GM12891 (cell line): ENCODE data around the gene DYTN.

Source experiments
- POLR2A ChIP-seq: IDR thresholded peaks from 2 replicates; pipeline ENCODE4 v1.6.1; 2011; ENCODE audit warnings: low read depth, low read length, control low read depth
- POLR2AphosphoS5 ChIP-seq: IDR thresholded peaks from 2 replicates; pipeline ENCODE4 v1.6.1; 2011; ENCODE audit warnings: low read depth, low read length, control low read depth
- POU2F2 ChIP-seq: IDR thresholded peaks from 2 replicates; pipeline ENCODE4 v1.6.1; 2011; ENCODE audit warnings: low read depth, mild to moderate bottlenecking, control low read depth, low read length, moderate library complexity
- SPI1 ChIP-seq: IDR thresholded peaks from 2 replicates; pipeline ENCODE4 v1.6.1; 2011; ENCODE audit warnings: low read depth, low read length, control low read depth
- TAF1 ChIP-seq: IDR thresholded peaks from 2 replicates; pipeline ENCODE4 v1.6.1; 2011; ENCODE audit warnings: low read depth, low read length, control low read depth

DNA sequence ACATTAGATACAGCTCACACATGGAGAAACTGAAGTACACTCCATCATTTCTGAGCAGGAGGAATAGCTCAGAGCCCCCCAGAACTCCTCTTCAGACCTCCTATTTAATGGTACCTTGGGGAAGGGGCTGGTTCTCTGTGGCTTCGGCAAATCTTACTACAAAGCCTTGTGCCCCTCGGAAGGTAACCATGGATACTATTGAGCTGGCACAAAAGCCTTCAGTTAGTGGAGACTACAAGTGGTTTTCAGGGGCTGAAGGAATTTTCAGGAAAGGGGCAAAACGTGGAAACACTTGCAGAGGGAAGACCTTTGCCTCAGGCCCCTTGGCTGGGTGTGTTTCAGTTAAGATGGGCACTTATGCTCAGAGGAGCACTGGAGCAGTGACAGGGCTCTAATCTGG lies 77.0 kb downstream of the DYTN start:
- TF ChIP-seq TAF1 (no peak), POLR2A (no peak), POLR2AphosphoS5 (no peak), SPI1 (no peak), POU2F2 (no peak)
